ENCODE data around the gene CCT5.

Gene CCT5

GRCh38 chr5:10220248-10220647 lies 29.8 kb upstream of the CCT5 start:
- H3K27ac ChIP-seq (ENCODE audit: low read depth in 2 of 2, low read length in 2 of 2): no peak overlapping the region
- H3K36me3 ChIP-seq (ENCODE audit: control insufficient read depth in 2 of 2, insufficient read depth in 2 of 2, low read length in 2 of 2): no peaks in the 10 kb centered on the region
- no peaks in the 10 kb centered on the region for H3K27me3 ChIP-seq (ENCODE audit: control insufficient read depth in 2 of 2, insufficient read depth in 2 of 2, low read length in 2 of 2)
- no peak overlapping the region for H3K9ac ChIP-seq (ENCODE audit: low read depth in 1 of 2, low read length in 2 of 2)
- H3K4me3 ChIP-seq (ENCODE audit: low read length in 2 of 2): no peak overlapping the region
- H3K9me3 ChIP-seq (ENCODE audit: control insufficient read depth in 2 of 2, low read length in 2 of 2): no peaks in the 10 kb centered on the region
- H3K4me1 ChIP-seq (ENCODE audit: control insufficient read depth in 2 of 2, insufficient read depth in 2 of 2, low read length in 2 of 2): no peaks in the 10 kb centered on the region

GRCh38 chr5:10222326-10222725 lies 27.8 kb upstream of the CCT5 start:
- Histone ChIP-seq H3K36me3 (ENCODE audit: control insufficient read depth in 2 of 2, insufficient read depth in 2 of 2, low read length in 2 of 2) (no peaks in the 10 kb centered on the region), H3K27ac (ENCODE audit: low read depth in 2 of 2, low read length in 2 of 2) (no peak overlapping the region), H3K4me1 (ENCODE audit: control insufficient read depth in 2 of 2, insufficient read depth in 2 of 2, low read length in 2 of 2) (no peaks in the 10 kb centered on the region), H3K4me3 (ENCODE audit: low read length in 2 of 2) (no peak overlapping the region), H3K9ac (ENCODE audit: low read depth in 1 of 2, low read length in 2 of 2) (no peak overlapping the region), H3K9me3 (ENCODE audit: control insufficient read depth in 2 of 2, low read length in 2 of 2) (no peaks in the 10 kb centered on the region), H3K27me3 (ENCODE audit: control insufficient read depth in 2 of 2, insufficient read depth in 2 of 2, low read length in 2 of 2) (no peaks in the 10 kb centered on the region)

- Histone ChIP-seq H3K4me3 (ENCODE audit: low read length in 2 of 2) (no peak overlapping the region), H3K36me3 (ENCODE audit: control insufficient read depth in 2 of 2, insufficient read depth in 2 of 2, low read length in 2 of 2) (no peaks in the 10 kb centered on the region), H3K27ac (ENCODE audit: low read depth in 2 of 2, low read length in 2 of 2) (no peak overlapping the region), H3K9me3 (ENCODE audit: control insufficient read depth in 2 of 2, low read length in 2 of 2) (no peaks in the 10 kb centered on the region), H3K9ac (ENCODE audit: low read depth in 1 of 2, low read length in 2 of 2) (no peak overlapping the region), H3K27me3 (ENCODE audit: control insufficient read depth in 2 of 2, insufficient read depth in 2 of 2, low read length in 2 of 2) (no peaks in the 10 kb centered on the region), H3K4me1 (ENCODE audit: control insufficient read depth in 2 of 2, insufficient read depth in 2 of 2, low read length in 2 of 2) (no peaks in the 10 kb centered on the region)
Measured at GRCh38 chr5:10227379-10227778, 22.7 kb upstream of the CCT5 start.

- Histone ChIP-seq H3K9me3 (ENCODE audit: control insufficient read depth in 2 of 2, low read length in 2 of 2) (no peaks in the 10 kb centered on the region), H3K27ac (ENCODE audit: low read depth in 2 of 2, low read length in 2 of 2) (no peak overlapping the region), H3K9ac (ENCODE audit: low read depth in 1 of 2, low read length in 2 of 2) (no peak overlapping the region), H3K4me3 (ENCODE audit: low read length in 2 of 2) (no peak overlapping the region), H3K36me3 (ENCODE audit: control insufficient read depth in 2 of 2, insufficient read depth in 2 of 2, low read length in 2 of 2) (no peaks in the 10 kb centered on the region), H3K27me3 (ENCODE audit: control insufficient read depth in 2 of 2, insufficient read depth in 2 of 2, low read length in 2 of 2) (no peaks in the 10 kb centered on the region), H3K4me1 (ENCODE audit: control insufficient read depth in 2 of 2, insufficient read depth in 2 of 2, low read length in 2 of 2) (no peaks in the 10 kb centered on the region)
Measured at GRCh38 chr5:10228288-10228687, 21.8 kb upstream of the CCT5 start.

- Histone ChIP-seq H3K4me3 (ENCODE audit: low read length in 2 of 2) (no peak overlapping the region), H3K9me3 (ENCODE audit: control insufficient read depth in 2 of 2, low read length in 2 of 2) (no peaks in the 10 kb centered on the region), H3K36me3 (ENCODE audit: control insufficient read depth in 2 of 2, insufficient read depth in 2 of 2, low read length in 2 of 2) (no peaks in the 10 kb centered on the region), H3K27ac (ENCODE audit: low read depth in 2 of 2, low read length in 2 of 2) (no peak overlapping the region), H3K9ac (ENCODE audit: low read depth in 1 of 2, low read length in 2 of 2) (no peak overlapping the region), H3K4me1 (ENCODE audit: control insufficient read depth in 2 of 2, insufficient read depth in 2 of 2, low read length in 2 of 2) (no peaks in the 10 kb centered on the region), H3K27me3 (ENCODE audit: control insufficient read depth in 2 of 2, insufficient read depth in 2 of 2, low read length in 2 of 2) (no peaks in the 10 kb centered on the region)
Measured at GRCh38 chr5:10229306-10230048, 20.6 kb upstream of the CCT5 start.

- Histone ChIP-seq H3K36me3 (ENCODE audit: control insufficient read depth in 2 of 2, insufficient read depth in 2 of 2, low read length in 2 of 2) (peaks cover 6 to 11% of the 10 kb centered on the region in 2 donors), H3K9ac (ENCODE audit: low read depth in 1 of 2, low read length in 2 of 2) (no peak overlapping the region)
Measured at GRCh38 chr5:10232386-10232785, 17.7 kb upstream of the CCT5 start.

GRCh38 chr5:10233011-10233410 lies 17.1 kb upstream of the CCT5 start:
- no peak overlapping the region for H3K27ac ChIP-seq (ENCODE audit: low read depth in 2 of 2, low read length in 2 of 2)
- H3K27me3 ChIP-seq (ENCODE audit: control insufficient read depth in 2 of 2, insufficient read depth in 2 of 2, low read length in 2 of 2): no peaks in the 10 kb centered on the region
- no peaks in the 10 kb centered on the region for H3K9me3 ChIP-seq (ENCODE audit: control insufficient read depth in 2 of 2, low read length in 2 of 2)
- no peaks in the 10 kb centered on the region for H3K4me1 ChIP-seq (ENCODE audit: control insufficient read depth in 2 of 2, insufficient read depth in 2 of 2, low read length in 2 of 2)
- H3K4me3 ChIP-seq (ENCODE audit: low read length in 2 of 2): no peak overlapping the region
- peaks cover 6 to 11% of the 10 kb centered on the region in 2 donors for H3K36me3 ChIP-seq (ENCODE audit: control insufficient read depth in 2 of 2, insufficient read depth in 2 of 2, low read length in 2 of 2)
- H3K9ac ChIP-seq (ENCODE audit: low read depth in 1 of 2, low read length in 2 of 2): no peak overlapping the region

More at GRCh38 chr5:10232386-10232785, 17.7 kb upstream of the CCT5 start:
- H3K27me3 ChIP-seq (ENCODE audit: control insufficient read depth in 2 of 2, insufficient read depth in 2 of 2, low read length in 2 of 2): no peaks in the 10 kb centered on the region
- H3K27ac ChIP-seq (ENCODE audit: low read depth in 2 of 2, low read length in 2 of 2): no peak overlapping the region
- no peaks in the 10 kb centered on the region for H3K4me1 ChIP-seq (ENCODE audit: control insufficient read depth in 2 of 2, insufficient read depth in 2 of 2, low read length in 2 of 2)
- H3K4me3 ChIP-seq (ENCODE audit: low read length in 2 of 2): no peak overlapping the region
- no peaks in the 10 kb centered on the region for H3K9me3 ChIP-seq (ENCODE audit: control insufficient read depth in 2 of 2, low read length in 2 of 2)

- H3K27ac ChIP-seq (ENCODE audit: low read depth in 2 of 2, low read length in 2 of 2): no peak overlapping the region
- H3K36me3 ChIP-seq (ENCODE audit: control insufficient read depth in 2 of 2, insufficient read depth in 2 of 2, low read length in 2 of 2): peaks cover 6 to 11% of the 10 kb centered on the region in 2 donors
- no peak overlapping the region for H3K9ac ChIP-seq (ENCODE audit: low read depth in 1 of 2, low read length in 2 of 2)
- no peaks in the 10 kb centered on the region for H3K9me3 ChIP-seq (ENCODE audit: control insufficient read depth in 2 of 2, low read length in 2 of 2)
- H3K27me3 ChIP-seq (ENCODE audit: control insufficient read depth in 2 of 2, insufficient read depth in 2 of 2, low read length in 2 of 2): no peaks in the 10 kb centered on the region
- H3K4me3 ChIP-seq (ENCODE audit: low read length in 2 of 2): no peak overlapping the region
- H3K4me1 ChIP-seq (ENCODE audit: control insufficient read depth in 2 of 2, insufficient read depth in 2 of 2, low read length in 2 of 2): no peaks in the 10 kb centered on the region
Measured at GRCh38 chr5:10233505-10233904, 16.6 kb upstream of the CCT5 start.

GRCh38 chr5:10235350-10235749 lies 14.7 kb upstream of the CCT5 start:
- H3K9ac ChIP-seq (ENCODE audit: low read depth in 1 of 2, low read length in 2 of 2): no peak overlapping the region
- H3K4me1 ChIP-seq (ENCODE audit: control insufficient read depth in 2 of 2, insufficient read depth in 2 of 2, low read length in 2 of 2): no peaks in the 10 kb centered on the region
- H3K4me3 ChIP-seq (ENCODE audit: low read length in 2 of 2): no peak overlapping the region
- peaks cover 6 to 11% of the 10 kb centered on the region in 2 donors for H3K36me3 ChIP-seq (ENCODE audit: control insufficient read depth in 2 of 2, insufficient read depth in 2 of 2, low read length in 2 of 2)
- no peaks in the 10 kb centered on the region for H3K27me3 ChIP-seq (ENCODE audit: control insufficient read depth in 2 of 2, insufficient read depth in 2 of 2, low read length in 2 of 2)
- no peaks in the 10 kb centered on the region for H3K9me3 ChIP-seq (ENCODE audit: control insufficient read depth in 2 of 2, low read length in 2 of 2)
- H3K27ac ChIP-seq (ENCODE audit: low read depth in 2 of 2, low read length in 2 of 2): no peak overlapping the region

- Histone ChIP-seq H3K4me3 (ENCODE audit: low read length in 2 of 2) (no peak overlapping the region), H3K27ac (ENCODE audit: low read depth in 2 of 2, low read length in 2 of 2) (no peak overlapping the region), H3K9ac (ENCODE audit: low read depth in 1 of 2, low read length in 2 of 2) (no peak overlapping the region), H3K9me3 (ENCODE audit: control insufficient read depth in 2 of 2, low read length in 2 of 2) (no peaks in the 10 kb centered on the region), H3K4me1 (ENCODE audit: control insufficient read depth in 2 of 2, insufficient read depth in 2 of 2, low read length in 2 of 2) (peaks cover 4 to 6% of the 10 kb centered on the region in 2 donors), H3K36me3 (ENCODE audit: control insufficient read depth in 2 of 2, insufficient read depth in 2 of 2, low read length in 2 of 2) (no peaks in the 10 kb centered on the region), H3K27me3 (ENCODE audit: control insufficient read depth in 2 of 2, insufficient read depth in 2 of 2, low read length in 2 of 2) (no peaks in the 10 kb centered on the region)
Measured at GRCh38 chr5:10243660-10244240, 6.3 kb upstream of the CCT5 start.
